ENCODE results near the gene CC2D1A.

DNA sequence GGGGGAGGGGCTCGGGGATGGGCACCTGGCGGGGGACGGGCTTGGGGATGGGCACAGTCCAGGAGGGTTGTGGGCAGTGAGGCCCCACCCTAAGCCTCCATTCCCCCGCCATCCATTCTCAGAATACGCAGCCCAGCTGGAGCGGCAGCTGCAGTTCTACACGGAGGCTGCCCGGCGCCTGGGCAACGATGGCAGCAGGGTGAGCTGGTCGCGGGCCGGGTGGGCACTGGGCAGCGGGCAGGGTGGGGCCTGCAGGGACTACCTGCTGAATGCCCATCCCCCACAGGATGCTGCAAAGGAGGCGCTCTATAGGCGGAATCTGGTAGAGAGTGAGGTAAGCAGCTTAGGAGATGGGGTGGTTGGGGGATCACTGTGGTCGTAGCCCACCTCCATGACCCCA is 24.0 kb downstream of the CC2D1A start:
- TF ChIP-seq, protein P1, sequence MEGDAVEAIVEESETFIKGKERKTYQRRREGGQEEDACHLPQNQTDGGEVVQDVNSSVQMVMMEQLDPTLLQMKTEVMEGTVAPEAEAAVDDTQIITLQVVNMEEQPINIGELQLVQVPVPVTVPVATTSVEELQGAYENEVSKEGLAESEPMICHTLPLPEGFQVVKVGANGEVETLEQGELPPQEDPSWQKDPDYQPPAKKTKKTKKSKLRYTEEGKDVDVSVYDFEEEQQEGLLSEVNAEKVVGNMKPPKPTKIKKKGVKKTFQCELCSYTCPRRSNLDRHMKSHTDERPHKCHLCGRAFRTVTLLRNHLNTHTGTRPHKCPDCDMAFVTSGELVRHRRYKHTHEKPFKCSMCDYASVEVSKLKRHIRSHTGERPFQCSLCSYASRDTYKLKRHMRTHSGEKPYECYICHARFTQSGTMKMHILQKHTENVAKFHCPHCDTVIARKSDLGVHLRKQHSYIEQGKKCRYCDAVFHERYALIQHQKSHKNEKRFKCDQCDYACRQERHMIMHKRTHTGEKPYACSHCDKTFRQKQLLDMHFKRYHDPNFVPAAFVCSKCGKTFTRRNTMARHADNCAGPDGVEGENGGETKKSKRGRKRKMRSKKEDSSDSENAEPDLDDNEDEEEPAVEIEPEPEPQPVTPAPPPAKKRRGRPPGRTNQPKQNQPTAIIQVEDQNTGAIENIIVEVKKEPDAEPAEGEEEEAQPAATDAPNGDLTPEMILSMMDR (IDR thresholded peaks at IDR 0.05), result no peak
- TF ChIP-seq POLR2A (IDR thresholded peaks at IDR 0.05) (no peak), POLR2AphosphoS5 (IDR thresholded peaks at IDR 0.05) (no peak)
